CD4-positive, alpha-beta T cell treated with Interferon gamma for 1 hour (primary cell): ENCODE results near the gene CNPY1.
A peak's percentile ranks its signal among the peaks of the same experiment; 100 is the strongest.

Experiments
- DNase-seq: peaks from one replicate; pipeline ENCODE4 v3.0.0-alpha.2; 2020

The CNPY1 gene

DNA sequence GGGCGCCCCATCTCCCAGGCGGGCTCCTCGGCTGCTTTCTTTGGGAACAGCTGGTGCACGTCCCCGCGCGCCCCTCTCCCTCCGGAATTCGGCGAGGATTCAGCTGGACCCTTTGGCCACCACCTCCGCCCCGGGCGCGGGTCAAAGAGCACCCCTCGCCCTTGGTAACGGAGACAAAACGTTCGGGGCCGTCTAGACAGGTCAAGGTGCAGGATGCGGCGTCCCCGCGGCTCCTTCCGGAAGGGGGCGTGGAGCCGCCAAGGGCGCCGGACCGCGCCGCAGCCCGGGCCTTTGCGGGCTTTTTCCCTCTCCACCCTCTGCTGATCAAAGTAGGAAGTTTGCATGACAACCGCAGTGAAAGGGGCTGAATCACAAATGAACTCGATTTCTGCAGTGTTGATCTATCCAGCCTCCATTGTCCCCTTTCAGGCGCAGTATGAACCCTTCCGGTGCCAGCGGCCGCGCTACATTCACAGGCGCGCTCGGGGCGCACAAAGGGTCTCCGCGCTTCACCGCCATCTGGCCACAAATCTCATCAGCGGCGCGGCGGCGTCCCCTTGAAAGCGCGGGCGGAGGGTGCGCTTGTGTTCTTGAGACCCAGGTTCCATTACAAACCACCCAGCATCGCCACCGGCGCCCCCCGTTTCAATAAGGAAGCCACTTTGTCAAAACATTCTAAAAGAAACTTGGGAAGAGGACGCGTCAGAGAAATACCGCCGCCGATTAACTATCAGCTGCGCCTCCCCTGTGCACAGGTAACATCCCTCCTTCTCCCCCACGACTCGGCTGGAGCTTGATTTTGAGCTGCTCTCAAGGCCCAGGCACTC is 36.4 kb downstream of the CNPY1 start:
- DNase-seq, result no peak

- no peak for DNase-seq
These were observed 37.0 kb downstream of the CNPY1 start for GRCh38 chr7:155509359-155509724.

DNA sequence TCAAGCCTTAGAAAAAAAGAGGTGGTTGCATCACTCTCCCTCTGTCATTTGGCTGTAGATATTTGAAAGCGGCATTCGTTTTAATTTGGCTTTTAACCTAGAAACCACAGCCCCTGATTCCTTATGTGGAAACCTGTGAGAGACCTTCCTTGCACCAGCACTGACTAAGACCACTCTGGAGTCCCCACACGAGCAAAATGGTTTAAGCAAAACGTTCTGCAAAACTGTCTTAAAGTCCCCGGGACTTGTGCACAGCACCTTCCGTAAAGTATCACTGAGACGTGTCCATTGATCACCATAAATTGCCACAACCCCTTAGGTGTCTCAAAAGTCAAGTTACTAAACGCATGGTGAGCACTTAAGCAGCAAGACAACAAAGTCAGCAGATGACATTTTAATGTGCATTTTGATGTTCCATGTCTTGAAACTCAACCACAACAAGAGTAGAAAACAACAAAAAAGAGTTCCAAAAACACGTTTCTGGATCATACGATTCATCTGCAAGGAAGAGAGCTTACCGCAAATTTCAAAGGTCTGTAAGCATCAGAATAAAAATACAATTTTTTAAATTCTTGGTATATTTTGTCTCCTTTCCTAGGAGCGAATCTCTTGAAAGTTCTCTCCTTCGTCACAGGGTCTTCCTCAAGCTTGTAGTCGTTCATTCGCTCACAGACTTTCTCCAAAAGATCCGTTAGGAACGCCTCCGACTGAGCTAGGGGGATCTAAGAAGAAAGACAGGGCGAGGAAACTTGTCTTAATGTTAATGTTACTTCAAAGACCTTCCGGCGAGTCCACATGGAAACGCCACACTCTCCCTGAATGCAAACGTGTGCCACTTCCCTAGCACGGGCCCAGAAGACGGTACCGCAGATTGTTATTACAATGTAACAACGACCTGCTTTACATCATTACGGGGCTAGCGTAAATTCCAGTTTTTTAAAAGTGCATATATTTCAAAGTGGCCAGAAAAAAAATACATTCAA is 37.7 kb downstream of the CNPY1 start:
- DNase-seq, result no peak

- DNase-seq, result no peak
These were observed 38.8 kb downstream of the CNPY1 start for GRCh38 chr7:155507576-155507975.

DNA sequence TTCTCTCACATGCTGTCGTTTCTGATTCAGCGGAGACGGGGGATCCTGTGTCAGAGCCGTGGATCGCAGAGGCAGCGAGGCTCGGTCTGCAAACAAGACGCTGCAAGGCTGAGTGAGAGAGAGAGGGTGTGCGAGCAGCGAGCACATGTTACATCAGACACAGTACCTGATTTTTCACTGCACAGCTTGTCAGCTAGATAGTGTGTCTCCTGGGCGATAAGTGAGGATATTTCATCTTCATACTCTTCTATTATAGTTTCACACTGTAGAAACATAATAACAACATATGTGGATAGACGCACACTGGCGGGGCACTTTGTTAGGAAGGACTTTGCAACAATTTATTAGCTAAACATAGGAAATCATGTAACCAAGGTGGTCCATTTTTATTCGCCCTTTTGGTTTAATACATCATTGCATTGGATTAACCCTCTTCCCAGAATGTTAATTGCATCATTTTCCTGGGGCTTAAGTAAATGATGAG is 39.5 kb downstream of the CNPY1 start:
- DNase-seq, result no peak

GRCh38 chr7:155505422-155505793 is 41.0 kb downstream of the CNPY1 start:
- no peak for DNase-seq

GRCh38 chr7:155497149-155497901 is 49.0 kb downstream of the CNPY1 start:
- no peak for DNase-seq

DNA sequence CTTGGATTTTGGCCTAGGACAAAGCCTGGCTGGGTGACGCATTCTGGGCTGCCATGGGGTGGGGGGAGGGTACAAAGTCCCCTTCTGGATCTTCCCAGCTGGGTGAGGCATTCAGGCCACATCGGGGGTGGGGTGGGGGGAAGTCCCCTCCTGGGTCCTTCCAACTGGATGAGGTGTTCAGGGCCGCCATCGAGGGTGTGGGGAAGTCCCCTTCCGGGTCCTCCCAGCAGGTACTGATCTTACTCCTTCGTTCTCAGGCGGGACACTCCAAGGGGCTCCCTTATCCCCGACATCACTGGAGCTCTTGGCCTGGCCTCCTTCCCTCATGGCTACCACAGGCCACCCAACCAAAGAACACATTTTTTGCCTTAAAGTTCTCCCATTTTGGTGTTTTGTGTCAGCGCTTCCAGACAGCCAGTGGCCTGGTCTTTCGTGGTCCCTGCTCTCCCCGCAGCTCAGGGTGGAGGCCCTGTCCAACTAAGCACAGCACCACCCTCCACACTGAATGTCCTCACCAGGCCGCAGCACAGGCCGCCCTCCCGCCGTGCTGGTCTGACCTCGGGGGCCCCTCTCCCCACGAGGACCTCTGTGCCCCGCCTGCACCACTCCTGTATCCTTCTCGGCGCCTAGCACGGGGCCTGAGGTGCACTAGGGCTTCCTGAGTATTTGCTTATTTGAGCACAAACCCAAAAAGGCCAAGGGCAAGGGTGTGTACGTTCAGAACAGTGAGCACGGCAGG is 49.9 kb downstream of the CNPY1 start:
- no peak for DNase-seq

DNA sequence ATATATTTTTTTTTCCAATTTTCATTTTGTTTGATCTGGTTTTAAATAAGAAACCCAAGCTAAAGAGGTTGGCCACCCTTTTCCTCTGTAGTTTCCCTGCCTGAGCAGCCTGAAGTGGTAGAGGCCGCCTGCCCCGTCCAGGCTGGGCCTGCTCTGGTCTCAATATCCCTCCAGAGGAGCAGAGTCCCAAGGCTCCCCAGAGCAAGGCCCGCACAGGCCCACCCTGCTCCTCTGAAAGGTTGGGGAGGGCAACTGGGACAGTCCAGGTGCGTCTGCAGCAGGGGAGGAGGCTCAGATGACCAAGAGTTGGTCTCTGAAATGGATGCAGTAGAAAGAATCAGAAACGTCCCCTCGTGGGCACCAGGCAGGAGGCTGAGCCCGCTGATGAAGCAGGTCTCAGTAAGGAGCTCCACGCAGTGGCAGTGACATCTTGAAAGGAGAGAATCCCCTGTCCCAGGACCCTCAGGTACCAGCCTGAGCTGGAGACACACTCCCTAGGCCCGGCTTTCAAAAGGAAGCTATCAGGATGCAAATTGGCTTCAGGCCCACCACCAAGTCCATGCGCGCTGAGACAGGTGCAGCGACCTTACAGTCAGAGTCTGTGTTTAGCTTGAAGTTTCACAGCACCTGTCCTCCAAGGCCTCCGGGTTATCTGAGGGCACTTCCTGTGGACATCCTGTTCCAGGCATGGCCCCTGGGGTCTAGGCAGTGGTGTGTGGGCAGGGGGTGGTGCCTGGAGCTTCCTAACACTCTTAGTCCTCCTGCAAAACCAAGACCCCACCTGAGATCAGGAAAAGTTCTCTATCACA is 50.7 kb downstream of the CNPY1 start:
- DNase-seq, result no peak

GRCh38 chr7:155494551-155494950 is 51.8 kb downstream of the CNPY1 start:
- DNase-seq, result no peak

DNA sequence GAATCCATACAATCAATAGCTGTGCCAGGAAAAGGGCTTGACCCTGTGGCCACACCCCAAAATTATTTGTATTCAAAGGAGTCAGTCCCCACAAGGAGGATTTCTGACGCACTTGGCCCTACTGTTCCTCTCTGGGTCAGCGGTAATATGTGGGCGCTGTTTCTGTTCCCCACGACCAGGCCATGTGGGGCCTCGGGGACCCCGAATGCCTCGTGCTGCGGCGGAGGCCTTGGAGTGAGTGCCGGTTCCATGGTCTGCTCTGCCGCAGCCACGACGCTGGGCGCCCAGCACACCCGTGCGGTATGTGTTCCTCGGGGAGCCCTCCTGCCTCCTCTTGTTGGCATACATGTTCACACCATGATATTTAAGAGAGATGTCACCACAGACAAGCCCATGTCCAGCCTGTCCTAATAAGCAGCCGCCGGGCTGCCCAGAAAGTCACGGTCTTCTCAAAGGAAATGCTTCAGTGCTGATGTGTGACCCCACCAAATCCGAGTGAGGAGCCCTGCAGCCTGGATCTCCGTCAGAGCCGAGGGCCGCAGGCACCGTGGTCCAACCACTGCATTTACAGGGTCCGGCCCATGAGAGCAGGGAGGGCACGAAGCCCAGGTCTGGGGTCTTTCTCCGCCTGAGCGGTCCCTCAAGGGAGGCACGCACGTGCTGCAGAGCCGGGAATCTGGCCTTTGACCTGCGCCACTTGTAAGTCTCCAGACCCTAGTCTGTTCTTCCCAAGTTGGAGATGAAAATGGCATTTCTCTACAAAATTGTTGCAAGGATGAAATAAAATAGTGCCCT is 52.4 kb downstream of the CNPY1 start:
- DNase-seq, result no peak

- no peak for DNase-seq
These were observed 54.5 kb downstream of the CNPY1 start for GRCh38 chr7:155491812-155492211.

DNA sequence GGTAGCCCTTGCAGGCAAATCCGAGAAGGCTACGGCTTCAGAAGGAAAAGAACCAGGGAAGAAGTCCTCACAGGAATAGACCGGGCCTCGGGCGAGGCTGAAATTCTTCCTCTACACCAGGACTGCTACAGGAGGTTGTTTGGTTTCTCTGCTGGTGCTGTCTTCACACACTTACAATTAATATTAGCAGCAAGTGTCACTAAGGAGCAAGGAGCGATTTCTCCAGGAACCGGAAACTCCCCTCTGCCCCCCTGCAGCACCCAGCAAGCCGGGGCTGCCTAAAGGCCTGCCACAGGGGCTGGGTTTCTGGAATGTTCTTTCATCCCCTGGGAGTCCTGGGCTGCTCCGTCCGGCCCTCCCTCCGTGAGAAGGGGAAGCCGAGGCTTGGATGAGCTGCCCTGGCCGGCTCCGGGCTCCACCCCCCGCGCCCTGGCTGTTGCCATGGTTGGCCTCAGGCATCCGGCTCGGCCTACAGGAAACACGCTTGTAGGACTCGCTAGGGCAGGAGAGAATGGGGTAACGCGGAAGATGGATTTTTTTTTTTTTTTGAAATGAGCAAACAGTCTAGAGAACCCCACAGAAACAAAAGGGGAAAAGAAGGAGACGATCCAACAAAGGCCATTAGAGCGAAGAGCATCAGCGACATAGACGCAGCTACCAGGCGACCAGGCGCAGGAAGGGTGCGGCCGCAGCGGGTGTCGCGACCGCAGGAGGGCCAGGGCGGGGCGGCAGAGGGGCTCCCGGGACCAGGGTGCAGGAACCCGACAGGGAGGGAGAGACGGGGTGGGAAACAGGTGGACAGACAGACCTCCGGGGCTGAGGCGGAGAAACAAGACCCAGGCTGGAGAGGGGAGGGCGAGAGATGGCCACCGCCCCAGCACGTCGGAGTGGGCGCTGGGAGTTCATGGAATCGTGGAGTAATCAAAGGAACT is 55.4 kb downstream of the CNPY1 start:
- peak; percentile 45 for DNase-seq

DNA sequence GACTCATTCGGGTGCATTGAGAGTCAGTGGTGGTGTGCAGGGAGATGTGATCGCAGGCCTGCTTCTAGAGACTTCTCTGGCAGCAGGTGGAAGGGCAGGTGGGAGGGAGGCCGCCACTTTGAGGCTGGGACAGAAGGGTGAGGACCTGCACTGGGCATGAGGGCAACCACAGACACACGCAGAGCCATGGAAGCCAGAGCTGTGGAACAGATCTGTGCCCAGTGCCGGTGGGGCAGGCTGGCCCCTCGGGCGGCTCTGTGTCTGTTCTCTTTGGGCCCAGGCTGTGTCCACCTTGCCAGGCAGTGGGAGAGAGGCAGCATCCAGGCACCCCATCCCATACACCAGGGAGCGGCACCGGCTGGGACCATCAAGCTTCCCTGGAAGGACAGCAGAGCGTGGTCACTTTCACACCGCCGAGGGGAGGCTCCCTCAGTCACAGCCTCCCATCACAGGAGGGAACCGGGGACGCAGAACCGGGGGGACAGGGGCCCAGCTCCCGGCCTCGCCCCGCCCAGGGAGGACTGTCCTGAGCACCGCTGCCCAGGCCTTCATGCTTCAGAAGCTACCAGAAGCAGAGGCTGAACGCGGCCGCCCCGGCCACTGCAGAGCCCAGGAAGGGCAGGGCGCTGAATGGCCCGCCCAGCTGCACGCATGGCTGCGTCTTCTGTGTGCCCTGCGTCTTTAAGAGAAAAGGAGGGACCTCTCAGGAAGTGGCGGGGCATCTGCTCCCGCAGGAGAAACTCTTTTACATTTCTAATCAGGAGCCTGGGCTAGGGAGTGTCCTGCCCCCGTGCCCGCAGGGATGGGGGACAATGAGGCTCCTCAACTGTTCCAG is 56.3 kb downstream of the CNPY1 start:
- DNase-seq, result no peak

DNA sequence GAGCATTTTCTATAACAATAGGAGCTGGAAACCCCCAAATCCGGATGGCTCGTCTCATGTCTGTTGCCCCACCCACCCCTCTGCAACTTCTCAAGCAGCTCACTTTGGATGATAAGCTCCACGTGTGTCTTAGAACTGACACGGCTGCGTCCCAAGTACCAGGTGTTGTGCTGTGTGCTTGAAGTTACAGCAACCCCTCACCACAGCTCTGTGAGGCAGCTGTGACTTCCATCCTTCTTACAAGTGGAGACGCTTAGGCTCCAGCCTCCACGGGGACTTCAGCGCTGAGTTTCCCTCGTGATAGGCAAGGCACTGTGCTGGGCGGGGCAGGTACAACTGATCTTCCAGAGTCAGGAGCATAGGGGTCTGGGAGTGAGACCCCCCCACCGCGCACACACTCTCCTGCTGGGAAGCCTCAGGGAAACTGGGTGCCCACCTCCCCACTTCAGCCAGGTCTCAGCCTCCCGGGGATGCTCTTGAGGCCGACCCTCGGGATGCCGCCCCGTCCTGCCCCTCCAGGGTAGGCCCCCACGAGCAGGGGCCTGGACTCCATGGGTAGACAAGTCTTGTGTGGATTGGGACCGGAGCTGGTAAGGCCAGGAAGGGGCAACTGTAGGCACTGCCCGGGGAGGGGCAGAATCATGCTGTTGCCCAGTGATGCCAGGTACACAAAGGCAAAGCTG is 57.1 kb downstream of the CNPY1 start:
- no peak for DNase-seq

DNA sequence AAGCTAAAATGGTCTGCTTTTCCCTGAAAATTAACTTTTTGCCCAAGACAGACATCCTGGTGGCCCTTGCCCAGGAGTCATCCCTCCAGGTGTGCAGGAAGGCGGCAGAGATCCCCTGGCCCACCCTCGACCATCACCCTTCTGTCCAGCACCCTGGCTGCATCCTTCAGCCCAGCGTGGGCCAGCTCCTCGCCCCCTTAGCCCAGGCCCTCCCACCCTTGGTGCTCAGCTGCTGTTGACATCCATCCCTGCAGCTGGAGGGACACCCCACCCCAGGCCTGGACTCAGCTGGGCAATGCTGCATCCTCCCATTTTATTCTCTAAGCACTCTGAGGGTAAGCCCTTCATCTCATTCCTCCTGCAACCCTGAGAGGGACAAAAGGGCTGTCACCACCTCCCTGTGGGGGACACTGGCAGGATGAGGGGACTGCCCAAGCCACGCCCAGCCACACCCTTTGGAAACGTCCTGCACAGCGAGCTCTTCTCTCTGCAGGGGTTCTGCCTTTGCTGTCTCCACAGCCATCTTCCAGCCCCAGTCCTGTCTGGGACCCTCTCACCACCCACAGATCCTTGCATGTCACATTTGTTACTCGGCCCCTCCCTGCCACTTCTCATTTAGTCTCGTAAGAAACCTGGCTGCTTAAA is 57.8 kb downstream of the CNPY1 start:
- no peak for DNase-seq
